HL-60/S4 treated with retinoic acid at 250 ng/mL for 4 days and 3 days (cell line): Measurements from ENCODE around the gene TSPAN4.

Source experiments
- in situ Hi-C: fragments of 300-500 bp; cut with MboI; formaldehyde crosslinking; loops from 2 replicates; pipeline ENCODE4 v1.7.0; 2022; ENCODE audit warnings: low sequenced_read_pairs

TSPAN4 gene

GRCh38 chr11:803770-804598 is 38.7 kb upstream of the TSPAN4 start:
- in situ Hi-C loops, result no loop called here

- in situ Hi-C loops, result no loop called here
Observed at GRCh38 chr11:804599-804964, 38.1 kb upstream of the TSPAN4 start.

- in situ Hi-C loops, result no loop called here
Observed at GRCh38 chr11:808427-809286, 34.0 kb upstream of the TSPAN4 start.

GRCh38 chr11:809287-810039 is 33.2 kb upstream of the TSPAN4 start, which contains the start of gene RPLP2:
Gene RPLP2 (plus strand): TSS chr11:809967. CDS start chr11:810235, 268 bp downstream.
- in situ Hi-C loops, result no loop called here

GRCh38 chr11:810040-810567 is 32.5 kb upstream of the TSPAN4 start:
- in situ Hi-C loops, result no loop called here

- in situ Hi-C loops, result no loop called here
Observed at GRCh38 chr11:811446-812245, 31.0 kb upstream of the TSPAN4 start.

GRCh38 chr11:812390-812789 is 30.3 kb upstream of the TSPAN4 start:
- in situ Hi-C loops, result no loop called here

- in situ Hi-C loops, result no loop called here
Observed at GRCh38 chr11:813072-813455, 29.6 kb upstream of the TSPAN4 start.

GRCh38 chr11:813456-814096 is 29.1 kb upstream of the TSPAN4 start:
- in situ Hi-C loops, result no loop called here

- in situ Hi-C loops, result no loop called here
Observed at GRCh38 chr11:815675-816432, 26.8 kb upstream of the TSPAN4 start.

GRCh38 chr11:816433-816779 is 26.2 kb upstream of the TSPAN4 start:
- in situ Hi-C loops, result no loop called here

- in situ Hi-C loops, result no loop called here
Observed at GRCh38 chr11:818396-819128, 24.1 kb upstream of the TSPAN4 start, which contains the start of gene PNPLA2. Gene PNPLA2 (plus strand): TSS chr11:818914. CDS start chr11:819719, 805 bp downstream.

- in situ Hi-C loops, result no loop called here
Observed at GRCh38 chr11:819129-819931, 23.3 kb upstream of the TSPAN4 start.

- in situ Hi-C loops, result no loop called here
Observed at GRCh38 chr11:819943-820649, 22.6 kb upstream of the TSPAN4 start.

- in situ Hi-C loops, result no loop called here
Observed at GRCh38 chr11:820655-821511, 21.8 kb upstream of the TSPAN4 start.
